Loucy (cell line): ENCODE results near the gene GRK2.

Experiments used
- EZH2phosphoT487 ChIP-seq: fragments of 200-600 bp; IDR thresholded peaks from 2 replicates; pipeline ENCODE4 v1.6.1; 2018; ENCODE audit warnings: antibody characterized with exemption, mild to moderate bottlenecking, moderate library complexity, borderline replicate concordance
- TF ChIP-seq, protein P1 (sequence below): fragments of 200-600 bp; sonication (generic); conservative IDR thresholded peaks from 2 replicates; pipeline ENCODE4 v1.5.1; 2014; ENCODE audit warnings: mild to moderate bottlenecking, antibody characterized with exemption, low read length

DNA sequence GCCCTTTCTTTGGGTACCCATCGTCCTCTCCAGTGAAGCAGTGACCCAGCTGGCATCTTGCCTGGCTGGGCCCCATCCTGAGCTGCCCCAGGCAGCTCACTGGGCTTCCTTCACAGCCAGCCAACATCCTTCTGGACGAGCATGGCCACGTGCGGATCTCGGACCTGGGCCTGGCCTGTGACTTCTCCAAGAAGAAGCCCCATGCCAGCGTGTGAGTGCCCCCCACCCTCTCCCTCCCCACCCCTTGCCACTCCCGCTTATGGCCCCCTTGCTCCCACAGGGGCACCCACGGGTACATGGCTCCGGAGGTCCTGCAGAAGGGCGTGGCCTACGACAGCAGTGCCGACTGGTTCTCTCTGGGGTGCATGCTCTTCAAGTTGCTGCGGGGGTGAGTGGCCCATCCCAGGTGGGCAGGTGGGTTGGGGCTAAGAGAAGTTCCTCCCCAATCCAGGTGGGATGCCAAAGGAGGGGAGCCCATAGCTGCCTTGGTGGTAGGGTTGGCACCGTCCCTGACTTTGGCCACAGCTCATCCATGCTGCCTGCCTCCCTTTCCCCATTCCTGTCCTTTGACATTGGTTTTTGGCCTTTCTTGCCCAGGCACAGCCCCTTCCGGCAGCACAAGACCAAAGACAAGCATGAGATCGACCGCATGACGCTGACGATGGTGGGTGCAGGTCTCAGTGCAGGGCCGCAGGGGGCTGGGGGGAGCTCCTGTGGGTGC lies 16.0 kb downstream of the GRK2 start:
- TF ChIP-seq, protein P1, sequence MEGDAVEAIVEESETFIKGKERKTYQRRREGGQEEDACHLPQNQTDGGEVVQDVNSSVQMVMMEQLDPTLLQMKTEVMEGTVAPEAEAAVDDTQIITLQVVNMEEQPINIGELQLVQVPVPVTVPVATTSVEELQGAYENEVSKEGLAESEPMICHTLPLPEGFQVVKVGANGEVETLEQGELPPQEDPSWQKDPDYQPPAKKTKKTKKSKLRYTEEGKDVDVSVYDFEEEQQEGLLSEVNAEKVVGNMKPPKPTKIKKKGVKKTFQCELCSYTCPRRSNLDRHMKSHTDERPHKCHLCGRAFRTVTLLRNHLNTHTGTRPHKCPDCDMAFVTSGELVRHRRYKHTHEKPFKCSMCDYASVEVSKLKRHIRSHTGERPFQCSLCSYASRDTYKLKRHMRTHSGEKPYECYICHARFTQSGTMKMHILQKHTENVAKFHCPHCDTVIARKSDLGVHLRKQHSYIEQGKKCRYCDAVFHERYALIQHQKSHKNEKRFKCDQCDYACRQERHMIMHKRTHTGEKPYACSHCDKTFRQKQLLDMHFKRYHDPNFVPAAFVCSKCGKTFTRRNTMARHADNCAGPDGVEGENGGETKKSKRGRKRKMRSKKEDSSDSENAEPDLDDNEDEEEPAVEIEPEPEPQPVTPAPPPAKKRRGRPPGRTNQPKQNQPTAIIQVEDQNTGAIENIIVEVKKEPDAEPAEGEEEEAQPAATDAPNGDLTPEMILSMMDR, result no peak
- TF ChIP-seq EZH2phosphoT487, result no peak
